ELF-1 (cell line): Measurements from ENCODE around the gene ZNF304.
A peak's percentile ranks its signal among the peaks of the same experiment; 100 is the strongest.

Source experiments
- DNase-seq: peaks from one replicate; pipeline ENCODE4 v3.0.0-alpha.2; 2016; ENCODE audit warnings: low read depth, low spot score

ZNF304 gene

DNA sequence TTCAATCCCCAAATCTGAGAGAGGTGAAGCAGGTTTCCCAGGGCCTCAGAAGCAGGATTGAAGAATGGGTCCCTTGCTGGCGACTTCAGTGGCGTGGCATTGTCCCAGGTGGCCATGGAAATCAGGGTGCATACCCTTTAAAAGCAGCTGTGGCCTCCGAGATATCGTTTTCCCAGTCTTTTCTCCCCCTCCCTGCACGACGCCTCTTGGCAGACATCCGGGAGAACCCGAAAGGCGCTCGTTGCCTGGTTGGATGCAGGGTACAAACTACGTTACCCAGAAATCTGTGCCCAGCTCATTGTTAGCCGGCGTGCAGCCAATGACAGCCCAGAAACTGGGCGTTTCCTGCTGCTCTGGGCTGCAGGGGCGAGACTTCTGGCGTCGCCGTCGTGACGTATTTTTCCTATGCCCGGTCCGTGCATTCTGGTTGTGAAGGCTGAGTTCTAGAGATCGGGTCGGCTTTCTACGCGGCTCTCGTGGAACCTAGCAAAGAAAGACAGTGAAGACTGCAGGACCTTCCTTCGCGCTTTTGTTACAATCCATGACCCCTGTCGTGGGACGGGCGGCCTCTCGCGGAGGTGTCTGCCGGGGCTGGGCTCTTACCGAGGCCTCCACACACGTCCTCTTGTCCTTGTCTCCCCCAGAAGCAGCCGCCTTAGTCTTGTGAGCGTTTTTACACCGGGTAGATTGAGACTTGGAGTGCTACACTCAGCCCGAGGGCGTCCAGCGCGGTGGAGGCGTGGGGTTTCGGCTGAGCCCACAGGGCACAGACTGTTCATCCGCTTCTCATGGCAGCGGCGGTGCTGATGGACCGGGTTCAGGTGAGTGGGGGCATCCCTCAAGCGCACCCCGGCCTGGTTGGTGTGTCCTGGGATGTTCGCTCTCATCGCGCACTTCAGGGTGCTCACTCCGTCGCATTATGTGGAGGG lies at the start of gene ZNF304:
ZNF304 (plus strand) TSS at position 395 of the 929 bp plus-strand sequence; CDS start at position 789, 394 bp downstream.
- DNase-seq, result peak; percentile 95

GRCh38 chr19:57302020-57302465 lies 49.0 kb upstream of the ZNF304 start:
- DNase-seq, result peak; percentile 37

DNA sequence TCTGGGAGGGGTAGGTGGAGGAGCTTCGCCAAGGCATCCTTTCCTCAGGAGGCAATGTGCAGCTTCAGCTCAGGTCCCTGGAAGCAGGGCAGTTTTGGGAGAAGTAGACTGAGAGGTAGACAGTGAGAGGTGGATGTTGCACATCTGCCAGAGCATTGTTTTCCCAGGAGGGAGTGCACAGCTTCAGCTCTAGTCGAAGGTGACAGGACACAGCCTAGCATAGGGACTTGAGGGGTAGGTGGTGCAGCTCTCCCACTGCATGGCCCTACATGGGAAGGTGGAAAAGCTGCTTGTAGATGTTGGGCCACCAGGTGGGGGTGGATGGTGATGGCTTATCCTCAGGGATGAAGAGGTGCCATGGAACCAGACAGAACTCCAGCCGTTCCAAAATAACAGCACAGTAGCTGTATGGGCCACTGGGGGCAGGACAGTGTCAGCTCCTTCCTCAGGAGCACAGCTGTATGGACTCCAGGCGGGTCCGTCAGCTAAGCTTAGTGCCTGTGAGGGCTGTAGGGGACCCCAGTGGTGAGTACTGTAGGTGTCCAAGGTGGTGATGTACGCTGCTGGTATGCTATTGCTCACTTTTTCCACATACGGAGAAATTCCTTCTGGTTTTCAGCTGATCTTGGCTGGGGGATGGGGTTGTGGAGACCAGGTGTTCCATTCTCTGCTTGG lies 48.2 kb upstream of the ZNF304 start:
- DNase-seq, result peak; percentile 30

- DNase-seq, result no peak
Observed at GRCh38 chr19:57305056-57305455, 46.0 kb upstream of the ZNF304 start.

DNA sequence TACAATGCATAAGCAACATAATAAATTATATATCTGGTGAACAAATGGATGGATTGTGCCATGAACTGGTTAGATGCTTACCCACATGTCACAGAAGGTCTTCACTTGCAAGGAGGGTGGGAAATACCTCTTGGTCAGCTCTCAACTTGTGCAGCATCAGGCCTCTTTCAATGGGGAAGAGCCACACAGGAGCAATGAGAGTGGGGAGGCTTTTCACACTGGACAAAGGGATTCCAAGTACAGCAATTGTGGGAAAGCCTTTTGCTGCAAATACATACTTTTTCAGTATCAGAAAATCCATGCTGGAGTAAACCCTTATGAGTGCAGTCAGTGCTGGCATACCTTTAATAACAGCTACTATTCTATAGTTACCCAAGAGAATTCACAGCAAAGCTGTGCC lies 42.6 kb upstream of the ZNF304 start:
- DNase-seq, result no peak

GRCh38 chr19:57310792-57311191 lies 40.3 kb upstream of the ZNF304 start:
- DNase-seq, result no peak

- no peak for DNase-seq
Observed at GRCh38 chr19:57314146-57314545, 36.9 kb upstream of the ZNF304 start.

GRCh38 chr19:57317503-57317902 lies 33.6 kb upstream of the ZNF304 start:
- peak; percentile 43 for DNase-seq

DNA sequence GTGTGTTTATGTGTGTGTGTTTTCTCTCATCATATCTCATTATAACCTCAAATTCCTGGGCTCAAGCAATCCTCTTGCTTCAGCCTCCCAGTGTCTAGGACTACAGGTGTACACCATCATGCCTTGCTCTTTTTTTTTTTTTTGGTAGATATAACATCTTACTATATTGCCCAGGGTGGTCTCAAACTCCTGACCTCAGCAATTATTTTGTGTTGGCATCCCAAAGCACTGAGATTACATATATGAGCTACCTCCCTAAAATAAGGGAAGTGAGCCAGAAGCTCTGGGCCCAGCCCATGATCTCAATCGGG lies 31.2 kb upstream of the ZNF304 start:
- DNase-seq, result no peak

DNA sequence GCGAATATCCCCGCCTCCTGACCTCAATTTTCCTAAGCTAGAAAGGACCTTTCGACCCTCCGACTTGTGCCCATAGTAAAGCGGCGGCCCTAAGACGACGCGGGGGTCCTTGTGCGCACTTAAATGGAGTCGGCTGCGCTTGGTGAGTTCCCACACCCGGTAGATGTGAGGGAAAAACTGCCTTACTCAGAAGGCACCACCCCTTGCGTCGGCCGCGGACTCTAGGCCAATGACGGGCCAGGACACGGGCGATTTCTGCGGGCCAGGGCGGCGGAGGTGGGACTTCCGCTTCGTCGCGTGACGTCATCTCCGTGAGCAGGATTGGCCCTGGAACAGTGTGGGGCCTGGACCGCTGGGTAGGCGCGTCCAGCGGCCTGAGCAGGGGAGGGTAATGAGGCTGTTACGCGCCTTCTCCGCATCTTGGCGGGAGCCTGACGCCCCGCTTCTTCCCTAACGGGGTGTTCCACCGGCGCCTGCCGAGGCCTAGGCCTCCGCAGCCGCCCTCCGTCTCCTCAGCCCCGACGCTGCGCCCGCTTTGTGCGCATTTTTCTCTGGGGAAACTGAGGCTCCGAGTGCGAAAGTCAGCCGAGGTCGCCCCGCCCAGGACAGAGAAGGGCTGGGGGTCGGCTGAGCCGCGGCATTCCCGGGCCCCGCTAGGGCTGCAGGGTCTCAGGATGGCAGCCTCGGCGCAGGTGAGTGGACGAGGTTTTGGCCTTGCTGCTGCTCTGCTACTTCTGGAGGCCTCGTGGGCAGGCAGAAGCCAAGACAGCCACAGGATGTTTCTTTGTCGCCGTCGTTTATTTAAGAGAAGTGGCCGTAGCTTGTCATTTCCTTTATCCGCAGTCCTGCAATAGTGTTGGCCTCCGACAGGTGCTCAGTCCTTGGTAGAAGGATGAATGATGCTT lies 30.6 kb upstream of the ZNF304 start, which contains the start of gene ZNF543:
ZNF543 (plus strand) TSS at position 293 of the 905 bp plus-strand sequence; CDS start at position 675, 382 bp downstream.
- DNase-seq, result peak; percentile 98

- DNase-seq, result no peak
Observed at GRCh38 chr19:57321116-57321515, 30.0 kb upstream of the ZNF304 start.

DNA sequence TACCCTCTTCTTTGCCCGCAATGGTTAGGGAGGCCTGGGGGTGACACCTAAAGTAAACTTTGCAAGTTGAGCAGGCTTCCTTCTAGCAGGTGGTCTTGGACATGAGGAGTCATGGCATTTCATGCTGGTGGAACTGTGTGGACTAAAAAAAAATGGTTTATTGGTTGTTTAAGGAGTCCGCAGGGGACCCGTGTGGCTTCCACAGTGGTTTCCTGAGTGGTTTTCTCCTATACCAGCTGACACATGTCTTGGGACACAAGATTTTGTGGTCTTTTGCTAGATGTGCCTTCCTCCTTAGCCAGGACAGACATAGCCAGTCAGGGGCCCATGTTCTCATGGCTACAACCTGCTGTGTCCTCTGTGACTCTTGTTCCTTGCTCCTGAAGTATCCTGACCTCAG lies 29.3 kb upstream of the ZNF304 start:
- no peak for DNase-seq

- DNase-seq, result no peak
Observed at GRCh38 chr19:57324992-57325391, 26.1 kb upstream of the ZNF304 start.

DNA sequence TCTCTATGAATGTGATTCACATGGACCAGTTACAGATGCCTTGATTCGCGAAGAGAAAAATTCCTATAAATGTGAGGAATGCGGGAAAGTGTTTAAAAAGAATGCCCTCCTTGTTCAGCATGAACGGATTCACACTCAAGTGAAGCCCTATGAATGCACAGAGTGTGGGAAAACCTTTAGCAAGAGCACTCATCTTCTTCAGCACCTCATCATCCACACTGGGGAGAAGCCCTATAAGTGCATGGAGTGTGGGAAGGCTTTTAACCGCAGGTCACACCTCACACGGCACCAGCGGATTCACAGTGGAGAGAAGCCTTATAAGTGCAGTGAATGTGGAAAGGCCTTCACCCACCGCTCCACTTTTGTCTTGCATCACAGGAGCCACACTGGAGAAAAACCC lies 23.1 kb upstream of the ZNF304 start:
- no peak for DNase-seq

DNA sequence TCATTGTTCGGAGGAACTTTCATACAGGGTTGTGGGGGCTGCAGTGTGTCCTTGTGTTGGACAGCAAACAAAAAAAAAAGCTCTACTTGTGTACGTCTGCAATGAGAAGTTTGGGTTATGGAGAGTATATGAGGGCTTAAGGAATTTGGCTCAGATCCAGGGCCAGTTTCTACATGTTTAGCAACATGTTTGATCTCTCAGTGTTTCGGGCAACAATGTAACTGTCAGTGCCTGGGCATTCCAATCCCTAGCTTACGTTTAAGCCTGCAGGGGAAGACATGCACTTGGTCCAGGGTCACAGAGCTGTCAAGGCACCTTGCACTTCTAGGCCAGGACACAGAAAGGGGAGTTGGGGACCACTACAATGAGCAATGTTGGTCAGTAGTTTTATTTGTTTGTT lies 16.9 kb upstream of the ZNF304 start:
- no peak for DNase-seq

DNA sequence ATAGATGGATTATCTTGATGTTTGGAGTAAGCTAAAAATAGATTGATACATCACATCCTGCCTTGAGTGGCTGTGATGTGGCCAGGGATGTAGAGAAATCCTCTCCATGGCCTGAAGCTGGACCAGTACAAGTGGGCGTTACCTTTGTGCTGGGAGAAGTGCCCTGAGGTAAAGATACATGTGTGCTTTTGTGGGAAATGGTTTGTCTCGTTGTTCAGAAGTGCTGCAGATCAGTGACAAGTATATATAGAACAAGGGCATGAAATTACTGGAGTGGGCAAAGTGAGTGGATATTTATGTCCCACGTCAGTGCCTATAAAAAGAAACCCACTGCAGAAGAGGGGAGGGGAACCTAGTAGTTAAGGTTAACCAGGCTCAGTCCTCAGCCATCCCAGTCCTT lies 12.2 kb upstream of the ZNF304 start:
- DNase-seq, result no peak

DNA sequence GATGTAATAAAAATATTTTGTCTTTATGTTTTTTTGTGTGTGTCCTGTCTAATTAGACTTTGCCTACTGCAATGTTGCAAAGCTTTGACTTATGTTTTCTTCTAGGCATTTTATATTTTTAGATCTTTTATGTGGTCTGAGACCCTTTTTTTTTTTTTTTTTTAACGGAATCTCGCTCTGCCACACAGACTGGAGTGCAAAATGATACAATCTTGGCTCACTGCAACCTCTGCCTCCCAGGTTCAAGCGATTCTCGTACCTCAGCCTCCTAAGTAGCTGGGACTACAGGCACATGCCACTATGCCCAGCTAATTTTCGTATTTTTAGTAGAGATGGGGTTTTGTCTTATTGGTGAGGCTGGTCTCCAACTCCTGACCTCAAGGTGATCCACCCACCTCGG lies 8.5 kb upstream of the ZNF304 start:
- no peak for DNase-seq

DNA sequence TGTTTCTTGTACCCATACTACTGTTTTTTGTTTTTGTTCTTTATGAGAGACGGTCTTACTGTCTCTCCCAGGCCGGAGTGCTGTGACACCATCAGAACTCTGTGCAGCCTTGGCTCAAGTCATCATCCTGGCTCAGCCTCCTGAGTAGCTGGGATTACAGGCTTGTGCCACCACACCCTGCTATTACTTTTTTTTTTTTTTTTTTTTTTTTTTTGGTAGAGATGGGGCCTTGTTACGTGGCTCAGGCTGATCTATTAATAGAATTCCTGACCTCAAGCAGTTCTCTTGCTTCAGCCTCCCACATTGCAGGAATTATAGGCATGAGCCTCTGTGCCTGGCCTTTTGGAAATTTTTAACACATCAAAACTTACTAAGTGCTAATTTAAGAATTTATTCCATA lies 2.9 kb upstream of the ZNF304 start:
- no peak for DNase-seq

DNA sequence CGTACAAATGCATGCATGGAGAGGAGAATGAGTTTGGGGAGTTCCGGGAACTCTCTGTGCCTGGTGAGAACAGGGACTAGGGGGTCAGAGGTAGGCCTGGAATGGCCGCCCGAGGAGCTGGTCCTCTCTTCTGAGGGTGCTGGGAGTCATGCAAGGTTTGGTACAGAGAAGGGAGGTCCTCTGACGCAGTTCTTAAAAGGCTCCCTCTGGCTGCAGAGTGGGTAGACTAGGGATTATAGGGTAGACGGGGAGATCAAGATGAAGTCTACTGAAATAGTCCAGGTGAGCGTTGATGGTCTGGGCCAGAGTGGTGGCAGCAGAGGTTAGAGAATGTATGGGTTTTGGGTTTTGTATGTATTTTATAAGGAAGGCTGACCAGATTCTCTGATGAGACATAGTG lies 796 bp downstream of the ZNF304 start:
- peak; percentile 13 for DNase-seq

DNA sequence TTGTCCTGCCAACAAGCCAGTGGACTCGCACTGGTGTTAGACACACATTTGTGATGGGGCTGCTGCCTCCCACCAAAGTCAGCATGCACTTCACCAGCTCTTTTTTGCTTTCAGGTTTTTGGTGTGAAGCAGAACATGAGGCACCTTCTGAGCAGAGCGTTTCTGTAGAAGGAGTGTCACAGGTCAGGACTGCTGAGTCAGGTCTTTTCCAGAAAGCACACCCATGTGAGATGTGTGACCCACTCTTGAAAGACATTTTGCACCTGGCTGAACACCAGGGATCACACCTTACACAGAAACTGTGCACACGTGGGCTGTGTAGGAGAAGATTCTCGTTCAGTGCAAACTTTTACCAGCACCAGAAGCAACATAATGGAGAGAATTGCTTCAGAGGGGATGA lies 4.8 kb downstream of the ZNF304 start:
- DNase-seq, result no peak

DNA sequence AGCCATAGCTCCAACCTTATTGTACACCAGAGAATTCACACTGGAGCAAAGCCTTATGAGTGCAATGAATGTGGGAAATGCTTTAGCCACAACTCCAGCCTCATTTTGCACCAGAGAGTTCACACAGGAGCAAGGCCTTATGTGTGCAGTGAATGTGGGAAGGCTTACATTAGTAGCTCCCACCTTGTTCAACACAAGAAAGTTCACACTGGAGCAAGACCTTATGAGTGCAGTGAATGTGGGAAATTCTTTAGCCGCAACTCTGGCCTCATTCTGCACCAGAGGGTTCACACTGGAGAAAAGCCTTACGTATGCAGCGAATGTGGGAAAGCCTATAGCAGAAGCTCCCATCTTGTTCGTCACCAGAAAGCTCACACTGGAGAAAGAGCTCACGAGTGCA lies 6.3 kb downstream of the ZNF304 start:
- DNase-seq, result no peak

DNA sequence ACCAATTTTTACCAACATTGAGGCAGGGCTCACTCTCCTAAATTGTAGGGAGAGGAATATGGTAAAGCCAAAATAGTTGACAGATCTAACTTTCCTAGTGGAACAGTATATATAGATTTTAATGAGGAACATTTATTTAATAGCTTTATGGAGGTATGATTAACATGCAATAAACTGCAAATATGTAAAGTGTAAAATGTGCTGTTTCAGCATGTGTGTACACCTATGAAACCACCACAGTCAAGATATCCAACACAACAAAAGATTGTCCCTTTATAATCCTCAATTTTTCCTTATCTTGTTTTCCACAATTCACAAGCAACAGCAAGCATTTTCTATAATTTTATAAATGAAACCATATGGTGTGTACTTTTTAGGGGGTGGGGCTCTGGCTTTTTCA lies 8.2 kb downstream of the ZNF304 start:
- no peak for DNase-seq
